Stimulated activated CD4-positive, alpha-beta T cell treated with anti-CD3 and anti-CD28 coated beads, Interleukin-1b, Interleukin-23, amount 100 ng/mL, for 1 hour (primary cell): Measurements from ENCODE around the gene FRS3.

Experiments
- DNase-seq, 2 donors: peaks; one replicate each; pipeline ENCODE4 v3.0.0-alpha.2; 2020; ENCODE audit warnings: low read depth in 2 of 2

FRS3 gene

DNA sequence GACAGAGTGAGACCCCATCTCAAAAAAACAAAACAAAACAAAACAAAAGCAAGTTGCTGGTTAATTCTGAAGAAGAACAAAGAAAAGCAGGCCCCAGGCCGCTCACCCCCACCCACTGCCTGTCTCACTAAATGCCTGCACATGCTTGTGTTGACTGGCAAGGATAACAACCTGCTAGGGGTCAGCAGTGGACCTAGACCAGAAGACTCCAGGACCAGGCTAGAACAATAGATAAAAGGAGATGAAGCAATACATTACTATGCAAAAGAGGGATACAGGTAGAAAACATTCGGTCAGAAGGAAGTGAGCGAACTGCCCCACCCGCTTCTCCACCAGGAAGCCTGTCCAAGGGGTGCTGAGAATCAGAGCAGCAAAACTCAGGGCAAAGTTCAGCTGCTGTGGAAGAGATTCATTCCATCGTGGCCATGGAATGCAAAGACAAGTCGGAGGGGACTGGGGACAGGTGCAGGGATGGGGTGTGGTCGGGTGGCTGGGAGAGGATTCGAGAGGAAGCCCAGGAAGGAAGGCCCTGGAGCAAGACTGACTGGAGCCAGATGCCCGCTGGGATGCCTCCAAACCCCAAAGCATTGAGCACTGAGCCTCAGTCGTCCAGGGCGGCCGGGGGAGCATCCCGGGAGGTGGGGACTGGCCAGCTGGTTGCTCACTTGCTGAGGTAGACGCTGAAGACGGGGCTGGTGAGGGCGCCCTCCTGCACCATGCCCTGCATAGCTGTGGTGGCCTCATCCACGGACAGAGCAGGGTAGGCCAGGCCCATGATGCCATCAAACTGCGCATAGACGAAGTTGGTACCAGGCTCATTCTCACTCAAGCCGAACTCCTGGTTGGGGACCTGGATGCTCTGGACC, 37.8 kb downstream of the FRS3 start:
- no peak for DNase-seq

DNA sequence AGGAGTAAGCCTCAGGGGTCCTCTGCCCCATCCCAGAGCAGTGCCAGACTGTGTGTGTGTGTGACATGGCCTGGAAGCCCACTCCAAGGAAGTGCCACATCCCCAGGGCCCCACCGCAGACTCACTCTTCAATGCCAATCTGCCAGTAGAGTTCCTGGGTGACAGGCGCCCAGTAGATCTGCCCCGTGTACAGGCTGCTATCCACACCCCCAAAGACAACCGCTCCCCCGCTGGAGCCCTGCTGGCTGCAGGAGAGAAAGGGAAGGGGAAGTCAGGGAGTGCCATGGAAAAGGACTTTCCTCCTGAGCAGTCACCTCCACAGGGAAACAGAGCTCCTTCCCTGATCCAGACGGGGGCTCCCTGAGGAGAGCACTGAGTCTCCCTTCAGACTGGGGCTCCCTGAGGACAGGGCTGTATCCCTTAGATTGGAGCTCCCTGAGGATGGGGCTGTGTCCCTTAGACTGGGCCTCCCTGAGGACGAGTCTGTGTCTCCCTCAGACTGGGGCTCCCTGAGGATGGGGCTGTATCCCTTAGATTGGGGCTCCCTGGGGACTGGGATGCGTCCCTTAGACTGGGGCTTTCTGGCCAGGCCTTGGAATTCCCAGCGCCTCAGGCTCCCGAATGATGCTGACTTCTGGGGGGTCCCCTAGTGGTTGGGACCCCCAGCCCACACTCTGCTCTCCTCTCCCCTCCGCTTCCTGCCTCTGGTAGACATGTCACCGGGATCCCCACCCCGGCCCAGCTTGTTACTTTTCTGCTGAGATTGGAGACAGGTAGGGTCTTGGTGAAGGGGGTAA, 39.1 kb downstream of the FRS3 start:
- no peak for DNase-seq

DNA sequence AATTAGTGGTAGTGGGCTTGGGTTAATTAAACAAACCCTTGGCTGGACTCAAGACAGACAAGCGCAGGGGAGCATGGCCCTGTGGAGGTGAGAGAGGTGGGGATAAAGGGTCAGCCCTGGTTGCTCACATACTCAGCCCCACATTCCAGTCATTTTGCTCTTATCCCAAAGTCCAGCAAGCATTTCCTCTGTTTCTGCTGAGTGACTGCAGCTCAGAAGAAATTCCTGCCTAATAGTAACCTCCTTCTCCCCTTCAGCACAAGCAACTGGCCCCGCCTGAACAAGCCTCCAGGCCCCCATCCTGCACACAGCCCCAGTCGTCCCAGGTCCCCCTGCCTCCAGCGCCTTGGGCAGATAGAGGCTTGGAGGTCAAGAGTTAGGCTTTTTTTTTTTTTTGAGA, 40.7 kb downstream of the FRS3 start:
- DNase-seq = no peak

DNA sequence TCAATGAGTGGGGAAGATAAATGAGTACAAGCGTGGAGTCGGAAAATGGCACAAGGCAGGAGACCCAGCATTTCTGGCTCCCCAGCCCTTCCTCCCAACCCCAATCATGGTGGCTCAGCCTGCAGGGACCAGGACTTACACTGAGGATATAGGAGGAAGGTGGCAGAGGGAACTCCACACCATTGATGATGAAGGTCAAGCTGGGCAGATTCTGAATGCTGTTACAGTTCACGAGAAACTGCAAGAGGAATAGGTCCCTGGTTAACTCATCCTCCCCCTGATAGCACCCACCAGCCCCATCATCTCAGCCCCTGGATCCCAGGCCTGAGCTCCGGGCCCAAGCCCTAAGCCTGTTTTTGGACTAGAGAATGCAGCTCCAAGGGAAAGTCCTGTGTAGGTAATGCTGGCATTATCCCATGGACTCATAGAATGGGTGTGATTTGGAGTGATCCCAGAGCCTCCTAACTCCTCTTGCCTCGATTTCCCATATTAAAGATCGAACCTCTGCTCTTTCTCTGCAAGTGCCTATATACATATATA, 42.0 kb downstream of the FRS3 start:
- DNase-seq = no peak

DNA sequence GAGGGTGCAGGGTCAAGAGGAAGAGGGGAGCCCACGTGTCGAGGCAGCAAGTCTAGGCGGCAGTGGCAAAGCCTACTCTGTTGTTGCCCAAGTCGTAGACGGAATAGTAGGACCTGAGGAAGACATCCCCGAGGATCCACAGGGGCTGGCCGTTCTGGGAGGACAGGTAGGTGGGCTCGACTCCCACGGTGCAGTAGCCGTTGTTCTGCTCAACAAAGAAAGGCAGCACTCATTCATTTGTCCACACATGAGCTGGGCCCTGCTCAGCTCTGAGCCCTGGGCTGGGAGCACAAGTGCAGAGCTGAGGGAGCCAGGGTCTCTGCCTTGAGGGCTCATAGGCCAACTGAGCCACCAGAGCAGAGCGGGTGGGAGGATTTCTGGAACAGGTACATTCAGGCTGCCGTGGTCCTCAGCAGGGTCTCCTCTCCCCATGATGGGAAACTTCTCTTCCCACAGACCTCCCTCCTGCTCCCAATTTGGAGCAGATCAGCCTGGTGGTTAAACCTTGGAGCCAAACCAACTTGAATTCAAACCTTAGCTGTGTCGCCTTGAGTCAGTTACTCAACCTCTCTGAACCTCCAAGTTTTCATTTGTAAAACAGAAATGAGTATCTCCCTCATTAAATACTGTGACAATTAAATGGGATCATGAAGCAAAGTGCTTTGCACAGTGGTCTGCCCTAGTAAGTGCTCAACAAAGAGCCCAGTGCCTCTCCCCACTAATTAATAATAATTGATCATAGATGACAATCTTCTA, 42.7 kb downstream of the FRS3 start:
- DNase-seq = no peak

DNA sequence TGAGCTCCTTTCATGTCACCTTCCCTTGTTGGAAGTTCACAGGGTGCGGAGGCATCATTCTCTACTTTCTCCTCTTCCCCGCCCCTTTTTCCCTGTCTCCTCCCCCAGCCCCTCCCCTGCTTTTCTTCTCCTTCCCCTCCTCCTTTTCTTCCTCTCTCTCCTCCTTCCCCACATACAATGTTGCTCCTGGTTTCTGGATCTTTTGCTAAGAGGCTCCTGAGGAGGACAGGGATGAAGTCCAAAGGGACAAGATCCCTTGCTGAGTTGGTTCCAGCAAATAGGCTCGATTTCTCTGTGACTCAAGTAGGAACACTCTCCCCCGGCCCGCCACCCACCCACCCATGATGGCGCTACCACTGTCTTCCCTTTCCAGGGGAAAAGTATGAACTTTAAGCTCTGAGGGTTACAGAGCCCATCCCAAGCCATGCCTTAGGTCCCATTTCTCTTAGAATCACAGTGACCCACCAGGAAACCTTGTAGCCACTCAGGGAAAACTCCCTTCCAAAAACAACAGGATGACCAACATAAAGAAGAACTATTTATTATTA, 43.4 kb downstream of the FRS3 start:
- no peak for DNase-seq

DNA sequence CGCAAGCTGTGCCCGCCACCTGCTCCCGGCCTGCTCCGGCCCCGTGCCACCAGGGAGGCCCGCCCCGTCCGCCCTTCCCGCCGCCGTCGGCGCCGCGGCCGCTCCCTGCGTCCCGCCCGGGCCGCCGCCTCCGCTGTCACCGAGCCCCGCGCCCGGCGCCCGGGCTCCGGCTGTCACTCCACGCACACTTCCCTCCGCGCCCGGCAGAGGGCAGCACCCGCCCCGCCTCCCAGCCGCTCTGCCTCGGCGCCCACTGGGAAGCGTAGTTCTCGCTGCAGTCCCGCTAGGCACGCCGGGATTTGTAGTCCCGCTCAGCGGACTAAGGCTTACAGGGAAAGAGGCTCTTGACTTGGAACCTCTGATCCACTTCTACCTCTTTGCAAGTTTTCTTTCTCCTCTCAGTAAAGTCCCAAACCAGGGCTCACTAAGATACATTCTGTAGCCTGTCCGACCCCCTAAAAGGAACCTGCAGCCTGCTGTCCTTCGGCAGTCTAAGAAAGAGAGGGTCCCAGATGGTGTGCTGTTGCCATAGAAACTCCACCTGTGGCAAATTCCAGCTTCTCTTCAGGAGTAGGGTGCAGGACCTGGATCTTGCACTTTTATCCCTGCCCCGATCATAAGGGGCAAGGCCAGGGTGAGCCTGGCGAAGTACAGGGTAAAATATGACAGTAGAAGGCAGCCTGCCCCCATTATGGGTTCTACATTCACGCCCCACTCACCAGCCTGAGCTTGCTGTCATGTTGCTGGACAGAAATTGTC, 44.1 kb downstream of the FRS3 start, which contains the start of gene TFEB:
Gene TFEB (minus strand): TSS at position 182 of the 759 bp plus-strand sequence. CDS start 44,395 bp downstream, outside the sequence.
- DNase-seq = peak; percentile 81 to 94

DNA sequence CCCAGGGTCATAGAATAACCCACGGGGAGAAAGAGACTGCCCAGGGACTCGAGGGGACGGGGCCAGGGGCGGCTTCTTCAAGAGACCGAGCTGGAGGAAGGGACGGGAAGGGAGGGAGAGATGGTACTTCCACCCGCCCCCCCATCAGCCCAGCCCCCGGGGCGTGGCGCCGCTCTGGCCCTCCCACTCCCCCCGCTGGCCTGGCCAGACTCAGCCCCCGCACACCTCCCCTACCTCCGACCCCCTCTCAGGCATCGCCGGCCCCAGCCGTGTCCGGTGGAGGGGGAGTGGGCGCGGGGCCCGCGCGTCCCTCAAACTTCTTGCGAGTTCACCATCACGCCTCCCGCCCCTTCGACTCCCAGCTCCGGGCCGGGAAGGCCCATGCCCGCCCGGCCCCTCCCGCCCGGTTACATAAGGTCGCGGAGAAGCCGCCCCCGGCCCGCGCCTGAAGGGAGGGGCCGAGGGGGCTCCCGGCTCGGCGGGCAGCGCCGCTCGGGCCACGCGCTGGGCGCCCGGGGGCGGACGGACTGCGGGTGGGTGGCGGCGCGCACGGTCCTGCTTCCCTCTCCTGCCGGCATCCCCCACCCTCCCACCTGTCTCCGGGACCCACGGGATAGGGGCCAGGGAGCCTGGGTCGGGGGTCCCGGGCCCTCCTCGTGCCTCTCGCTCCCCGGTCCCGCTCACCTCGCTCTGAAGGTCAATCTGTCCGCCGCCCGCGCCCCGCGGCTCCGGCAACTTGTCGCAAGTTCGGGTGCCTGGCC, 44.9 kb downstream of the FRS3 start:
- peak; percentile 32 to 50 for DNase-seq

DNA sequence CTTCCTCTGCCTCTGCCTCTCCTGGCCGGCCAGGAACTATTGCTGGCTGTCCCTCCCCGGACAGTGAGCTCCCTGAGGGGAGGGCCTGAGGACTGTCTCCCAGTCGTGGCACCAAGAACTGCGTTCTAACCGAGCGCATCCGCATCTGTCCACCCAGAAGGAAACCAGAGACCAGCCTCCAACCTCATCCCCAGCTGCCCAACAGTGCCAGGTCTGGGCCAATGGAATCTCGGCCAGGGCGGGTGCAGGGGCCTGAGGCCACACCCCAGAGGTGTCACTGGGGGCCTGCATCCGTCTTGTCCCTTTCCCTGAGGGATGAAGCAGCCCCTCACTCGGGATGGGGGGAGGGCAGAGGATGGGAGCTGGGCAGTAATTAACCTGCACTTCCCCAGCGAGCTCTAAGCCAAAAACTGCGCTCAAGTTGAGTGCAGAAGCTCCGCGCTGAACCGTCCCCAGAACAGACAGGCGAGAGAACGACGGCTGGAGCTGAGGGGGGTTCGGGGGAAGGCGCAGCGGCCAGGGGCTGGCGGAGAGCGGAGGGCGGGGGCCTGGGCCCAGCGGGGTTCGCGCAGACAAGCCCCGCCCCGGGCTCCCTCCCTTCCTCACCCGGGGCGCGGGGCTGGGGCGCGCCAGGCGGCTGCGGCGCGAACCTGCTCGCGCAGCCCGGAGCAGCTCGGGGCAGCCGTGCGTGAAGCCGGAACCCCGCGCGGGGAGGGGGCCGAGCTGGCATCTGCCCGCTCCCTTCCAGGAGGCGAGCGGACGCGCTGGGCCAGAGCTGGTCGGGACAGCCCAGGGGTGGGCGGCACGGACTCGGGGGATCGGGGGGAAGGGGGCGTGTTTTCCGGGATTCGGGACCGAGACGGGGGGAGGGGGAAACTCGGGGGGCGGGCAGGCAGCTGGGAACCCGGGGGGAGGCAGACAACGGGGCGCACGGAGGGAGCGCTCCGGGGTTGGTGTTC, 45.7 kb downstream of the FRS3 start:
- peak; percentile 21 to 30 for DNase-seq

DNA sequence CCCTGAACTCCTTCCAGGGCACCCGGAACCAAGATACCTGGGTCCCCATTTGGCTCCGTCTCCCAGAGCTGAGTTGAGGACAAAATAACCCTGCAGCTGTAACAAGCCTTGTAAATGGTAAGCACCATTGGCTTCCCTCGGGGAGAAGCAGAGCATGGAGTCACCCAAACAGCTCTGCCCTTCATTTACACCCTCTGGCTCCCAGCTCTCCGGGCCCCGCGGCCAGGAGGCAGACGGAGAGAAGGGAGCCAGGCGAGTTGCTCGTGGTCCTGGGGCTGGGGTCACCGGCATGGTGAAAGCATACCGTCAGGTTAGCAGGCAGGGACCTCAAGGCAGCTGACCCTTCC, 46.4 kb downstream of the FRS3 start:
- DNase-seq = no peak

DNA sequence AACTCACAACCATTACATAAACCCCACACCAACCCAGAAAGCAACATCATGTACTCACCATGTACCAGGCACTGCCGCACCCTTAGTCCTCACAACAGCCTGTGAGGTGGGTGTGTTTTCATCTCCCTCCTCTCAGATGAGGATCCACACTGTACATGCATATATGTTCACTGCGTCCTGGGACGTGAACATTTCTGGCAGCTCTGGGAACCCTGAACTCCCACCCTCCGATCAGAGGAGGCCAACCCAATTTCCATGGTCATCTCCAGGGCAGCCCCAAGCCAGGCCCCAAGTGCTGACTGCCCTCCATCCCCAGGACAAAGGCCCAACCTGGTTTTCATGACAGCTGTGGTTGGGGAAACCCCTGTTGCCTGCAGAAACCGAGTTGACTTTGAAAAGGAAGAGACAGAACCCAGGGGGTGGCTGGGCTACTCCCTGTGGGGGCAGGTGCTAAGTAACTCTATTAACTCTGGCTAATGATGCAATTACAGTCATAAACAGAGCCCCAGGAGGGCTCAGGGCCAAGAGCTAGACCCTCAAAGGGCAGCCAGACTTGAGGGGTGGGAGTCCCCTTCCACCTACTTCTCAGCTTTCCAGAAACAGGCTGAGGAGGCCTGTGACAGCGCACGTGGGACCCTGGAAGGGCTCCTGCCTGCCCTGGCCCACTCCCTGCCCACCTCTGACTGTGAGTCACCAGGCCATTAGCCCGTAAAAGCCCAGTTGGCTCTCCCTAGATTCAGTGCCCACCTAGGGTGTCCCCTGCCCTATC, 46.9 kb downstream of the FRS3 start:
- peak in 1 of 2 donors; percentile 5 for DNase-seq

DNA sequence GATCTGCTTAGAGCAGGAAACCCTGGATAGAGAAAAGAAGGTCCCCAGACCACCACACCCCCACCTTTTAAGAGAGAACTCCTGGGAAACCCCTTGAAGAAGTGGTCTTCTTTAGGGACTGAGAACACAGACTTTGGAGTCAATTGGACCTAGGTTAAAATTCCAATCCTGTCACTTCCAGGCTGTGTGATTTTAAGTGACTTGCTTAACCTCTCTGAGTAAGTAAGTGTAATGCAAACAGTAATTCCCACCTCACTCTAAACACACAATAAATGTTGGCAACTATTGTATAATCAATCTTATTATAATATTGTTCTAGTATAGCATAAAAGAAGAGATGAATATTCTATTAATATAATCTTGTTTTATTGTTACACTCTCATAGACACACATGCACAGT, 47.6 kb downstream of the FRS3 start:
- DNase-seq = no peak

DNA sequence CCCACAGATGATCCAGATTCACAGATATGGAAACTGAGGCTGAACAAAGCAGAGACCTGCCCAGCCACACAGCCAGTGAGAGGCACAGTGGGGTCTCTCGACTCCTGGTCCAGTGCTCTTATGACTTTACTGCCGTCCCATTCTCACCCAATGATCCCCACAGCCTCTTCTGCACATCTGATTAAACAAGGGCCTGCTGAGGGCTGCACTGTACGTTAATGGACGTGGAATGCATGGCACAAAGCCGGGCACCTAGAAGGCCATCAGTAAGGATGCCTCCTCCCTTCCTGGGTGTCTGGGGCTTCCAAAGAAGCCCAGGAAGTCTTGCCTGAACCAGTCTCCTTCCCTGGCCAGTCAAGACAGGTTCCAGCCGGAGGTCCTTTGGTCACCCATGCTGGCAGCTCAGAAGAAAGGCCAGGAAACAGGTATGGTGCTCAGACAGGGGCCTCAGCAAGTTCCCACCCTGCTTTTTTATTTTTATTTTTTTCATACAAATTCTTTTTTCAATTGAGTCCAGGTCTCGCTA, 48.1 kb downstream of the FRS3 start:
- DNase-seq = no peak

DNA sequence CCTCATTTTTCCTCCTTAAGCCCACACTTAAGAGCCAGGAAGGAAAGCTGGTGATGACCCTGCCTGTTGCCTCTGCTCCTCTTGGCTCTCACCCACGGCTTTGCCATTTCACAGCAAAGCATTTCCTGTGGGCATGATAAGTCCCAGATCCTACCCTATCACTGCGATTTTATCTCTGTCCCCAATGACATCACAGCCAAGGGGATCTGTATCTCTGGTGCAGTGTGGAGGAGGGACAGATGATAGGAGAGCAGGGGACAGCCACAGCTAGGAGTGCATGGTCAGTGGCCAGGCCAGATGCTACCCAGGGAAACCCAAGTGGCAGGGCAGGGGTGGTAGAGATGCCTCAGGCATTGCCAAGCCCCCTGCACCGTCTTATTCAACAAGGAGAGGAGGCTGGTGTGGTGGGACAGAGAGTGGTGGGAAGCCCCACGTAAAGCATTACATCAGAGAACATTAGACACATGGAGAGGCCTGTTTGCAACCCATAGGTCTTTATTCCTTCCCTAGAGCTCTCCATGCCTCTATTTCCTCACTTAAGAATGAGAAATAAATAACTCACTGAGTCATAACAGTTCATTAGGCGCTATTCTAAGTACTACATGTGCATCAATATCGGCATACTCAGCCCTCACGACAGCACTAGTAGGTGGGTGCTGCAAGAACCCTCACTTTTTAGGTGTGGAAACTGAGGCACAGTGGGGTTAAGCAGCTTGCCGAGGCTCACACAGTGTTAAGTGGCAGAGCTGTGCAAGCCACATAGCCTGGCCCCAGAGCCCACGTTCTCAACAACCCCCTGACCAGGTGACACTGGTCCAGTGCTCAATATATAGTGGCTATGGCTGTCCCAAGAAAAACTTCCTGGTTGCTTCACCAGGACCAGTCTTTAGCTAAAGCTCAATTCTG, 48.9 kb downstream of the FRS3 start:
- DNase-seq = no peak

DNA sequence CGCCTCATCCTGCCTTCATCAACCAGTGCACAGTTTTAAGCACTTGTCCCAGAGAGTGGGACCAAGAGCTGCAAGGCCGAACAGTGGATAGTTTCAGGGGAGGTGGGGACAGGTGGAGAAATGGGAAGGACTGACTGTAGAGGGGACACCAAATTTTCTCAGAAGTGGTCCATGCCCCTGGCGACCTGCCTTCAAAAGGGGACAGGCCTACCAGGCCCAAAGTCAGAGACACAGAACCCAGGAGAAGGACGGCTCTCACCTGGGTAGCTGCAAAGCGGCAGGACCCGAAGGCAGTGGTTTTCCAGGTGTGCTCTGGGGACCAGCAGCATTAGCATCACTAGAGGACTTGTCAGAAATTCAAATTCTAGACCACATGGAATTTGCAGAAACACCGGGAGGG, 50.1 kb downstream of the FRS3 start:
- no peak for DNase-seq

DNA sequence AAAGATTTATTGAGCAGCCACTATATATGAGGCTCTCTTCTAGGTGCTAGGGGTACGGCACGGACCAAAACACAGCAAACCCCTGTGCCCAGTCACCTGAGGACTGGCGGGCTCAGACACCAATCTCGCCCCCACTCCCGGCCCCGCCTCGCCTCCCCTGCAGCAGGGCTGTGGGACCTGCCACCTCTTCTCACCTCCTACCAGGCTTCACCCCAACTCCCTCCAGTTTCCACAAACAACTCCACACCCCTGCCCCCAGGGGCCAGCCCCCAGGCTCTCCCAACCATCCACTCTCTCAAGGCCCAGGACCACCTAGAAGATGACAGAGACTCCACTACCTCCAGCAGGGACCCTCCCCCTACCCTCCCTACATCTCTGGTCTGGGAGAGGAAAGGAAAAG, 50.7 kb downstream of the FRS3 start:
- no peak for DNase-seq
